T-helper 17 cell (primary cell): Measurements from ENCODE around the gene INSIG1. TPM values are rescaled to one million over a fixed set of nuclear protein-coding genes. Genes with fewer than 3 reads are reported as not detected.
A peak's percentile ranks its signal among the peaks of the same experiment; 100 is the strongest.

Experiments used
- ATAC-seq: fragments of 150-1000 bp; cut with Tn5 transposase; 2 replicates; pipeline ENCODE4 v1.10.0; 2021; ENCODE audit warnings: mild to moderate bottlenecking, moderate library complexity
- DNase-seq, 3 donors: peaks; one replicate each; pipeline versions ENCODE4 v3.0.0 to v3.0.0-alpha.2; 2020 to 2021
- H3K9me3 ChIP-seq: one replicate; pipeline ENCODE4 v1.7.0; 2013; ENCODE audit warnings: low read length, mild to moderate bottlenecking; ENCODE audit not compliant: control insufficient read depth, poor library complexity, severe bottlenecking
- H3K27ac Mint-ChIP-seq: one replicate; pipeline ENCODE4 v1.8.0; 2022; ENCODE audit warnings: mild to moderate bottlenecking, moderate library complexity, mixed read lengths
- H3K27me3 Mint-ChIP-seq: one replicate; pipeline ENCODE4 v1.8.0; 2022; ENCODE audit warnings: mixed read lengths
- H3K36me3 Mint-ChIP-seq: one replicate; pipeline ENCODE4 v1.8.0; 2022; ENCODE audit warnings: low read depth, mixed read lengths
- H3K4me1 Mint-ChIP-seq: one replicate; pipeline ENCODE4 v1.8.0; 2022; ENCODE audit warnings: mild to moderate bottlenecking, mixed read lengths
- H3K4me3 Mint-ChIP-seq: one replicate; pipeline ENCODE4 v1.8.0; 2022; ENCODE audit warnings: mild to moderate bottlenecking, moderate library complexity, mixed read lengths
- total RNA-seq, 4 donors: library from RNA in 2 of 4; stranded (reverse) in 2 of 4; gene quantifications; one replicate each; pipeline ENCODE4 v1.2.3 and lab custom pipeline; 2022 to 2026

The INSIG1 gene
- total RNA-seq, 2 donors from 2014 or later: 53.3 to 55.1 TPM

GRCh38 chr7:155322530-155322929 lies 24.9 kb downstream of the INSIG1 start:
- Mint-ChIP-seq H3K36me3 (no peaks in the 10 kb centered on the region), H3K27me3 (no peaks in the 10 kb centered on the region), H3K27ac (no peak overlapping the region), H3K4me3 (no peak overlapping the region), H3K4me1 (no peaks in the 10 kb centered on the region)
- peaks cover 5% of the 10 kb centered on the region for H3K9me3 ChIP-seq
- ATAC-seq (no peak), DNase-seq (no peak)

- H3K4me1 Mint-ChIP-seq: no peaks in the 10 kb centered on the region
- no peak overlapping the region for H3K27ac Mint-ChIP-seq
- H3K9me3 ChIP-seq: peaks cover 5% of the 10 kb centered on the region
- H3K36me3 Mint-ChIP-seq: no peaks in the 10 kb centered on the region
- ATAC-seq: no peak
- no peak for DNase-seq
- no peaks in the 10 kb centered on the region for H3K27me3 Mint-ChIP-seq
- H3K4me3 Mint-ChIP-seq: no peak overlapping the region
Measured at GRCh38 chr7:155323001-155323638, 25.4 kb downstream of the INSIG1 start.

- Mint-ChIP-seq H3K27me3 (no peaks in the 10 kb centered on the region), H3K4me1 (no peaks in the 10 kb centered on the region), H3K27ac (no peak overlapping the region), H3K4me3 (no peak overlapping the region), H3K36me3 (no peaks in the 10 kb centered on the region)
- H3K9me3 ChIP-seq: peaks cover 5% of the 10 kb centered on the region
- DNase-seq: no peak
- no peak for ATAC-seq
Measured at GRCh38 chr7:155324012-155324917, 26.6 kb downstream of the INSIG1 start.

- Mint-ChIP-seq H3K4me1 (no peaks in the 10 kb centered on the region), H3K27me3 (no peaks in the 10 kb centered on the region), H3K27ac (no peak overlapping the region), H3K4me3 (no peak overlapping the region), H3K36me3 (no peaks in the 10 kb centered on the region)
- no peak for DNase-seq
- ATAC-seq: no peak
- peaks cover 3% of the 10 kb centered on the region for H3K9me3 ChIP-seq
Measured at GRCh38 chr7:155324918-155325235, 27.2 kb downstream of the INSIG1 start.

GRCh38 chr7:155326385-155326784 lies 28.7 kb downstream of the INSIG1 start:
- no peaks in the 10 kb centered on the region for H3K4me1 Mint-ChIP-seq
- H3K4me3 Mint-ChIP-seq: no peak overlapping the region
- no peaks in the 10 kb centered on the region for H3K36me3 Mint-ChIP-seq
- H3K27ac Mint-ChIP-seq: no peak overlapping the region
- no peaks in the 10 kb centered on the region for H3K27me3 Mint-ChIP-seq
- no peak for ATAC-seq
- peaks cover 3% of the 10 kb centered on the region for H3K9me3 ChIP-seq
- no peak for DNase-seq

- no peaks in the 10 kb centered on the region for H3K27me3 Mint-ChIP-seq
- no peaks in the 10 kb centered on the region for H3K4me1 Mint-ChIP-seq
- H3K4me3 Mint-ChIP-seq: no peak overlapping the region
- H3K27ac Mint-ChIP-seq: no peak overlapping the region
- no peak for ATAC-seq
- no peak for DNase-seq
- no peaks in the 10 kb centered on the region for H3K36me3 Mint-ChIP-seq
- peaks cover 3% of the 10 kb centered on the region for H3K9me3 ChIP-seq
Measured at GRCh38 chr7:155327590-155328320, 30.1 kb downstream of the INSIG1 start.

- H3K4me1 Mint-ChIP-seq: no peaks in the 10 kb centered on the region
- H3K27ac Mint-ChIP-seq: no peak overlapping the region
- no peak for DNase-seq
- no peaks in the 10 kb centered on the region for H3K36me3 Mint-ChIP-seq
- no peak for ATAC-seq
- H3K4me3 Mint-ChIP-seq: no peak overlapping the region
- no peaks in the 10 kb centered on the region for H3K27me3 Mint-ChIP-seq
- H3K9me3 ChIP-seq: no peaks in the 10 kb centered on the region
Measured at GRCh38 chr7:155329225-155329624, 31.5 kb downstream of the INSIG1 start.

- Mint-ChIP-seq H3K27me3 (no peaks in the 10 kb centered on the region), H3K4me1 (no peaks in the 10 kb centered on the region), H3K36me3 (no peaks in the 10 kb centered on the region), H3K27ac (no peak overlapping the region), H3K4me3 (no peak overlapping the region)
- ATAC-seq (no peak), DNase-seq (no peak)
- no peaks in the 10 kb centered on the region for H3K9me3 ChIP-seq
Measured at GRCh38 chr7:155331396-155331795, 33.7 kb downstream of the INSIG1 start.

GRCh38 chr7:155333346-155334234 lies 35.9 kb downstream of the INSIG1 start:
- no peak overlapping the region for H3K27ac Mint-ChIP-seq
- no peaks in the 10 kb centered on the region for H3K9me3 ChIP-seq
- H3K27me3 Mint-ChIP-seq: peaks cover 9% of the 10 kb centered on the region
- DNase-seq (no peak), ATAC-seq (no peak)
- H3K4me1 Mint-ChIP-seq: peaks cover 6% of the 10 kb centered on the region
- no peak overlapping the region for H3K4me3 Mint-ChIP-seq
- no peaks in the 10 kb centered on the region for H3K36me3 Mint-ChIP-seq

- DNase-seq: peak in 1 of 3 donors; percentile 0
- Mint-ChIP-seq H3K4me3 (no peak overlapping the region), H3K27ac (no peak overlapping the region), H3K4me1 (peaks cover 12% of the 10 kb centered on the region), H3K36me3 (no peaks in the 10 kb centered on the region), H3K27me3 (peaks cover 16% of the 10 kb centered on the region)
- H3K9me3 ChIP-seq: no peaks in the 10 kb centered on the region
- no peak for ATAC-seq
Measured at GRCh38 chr7:155336812-155337602, 39.3 kb downstream of the INSIG1 start.

- peaks cover 22% of the 10 kb centered on the region for H3K27me3 Mint-ChIP-seq
- peaks cover 14% of the 10 kb centered on the region for H3K4me1 Mint-ChIP-seq
- DNase-seq (peak in 1 of 3 donors; percentile 0), ATAC-seq (no peak)
- H3K27ac Mint-ChIP-seq: no peak overlapping the region
- H3K4me3 Mint-ChIP-seq: peak overlapping the region; percentile 47
- H3K9me3 ChIP-seq: no peaks in the 10 kb centered on the region
- H3K36me3 Mint-ChIP-seq: no peaks in the 10 kb centered on the region
Measured at GRCh38 chr7:155337946-155338631, 40.4 kb downstream of the INSIG1 start.
